ENCODE data around the gene CCN2.
"Not testable (repeated sequence)": the region's sequence is repeated elsewhere in the genome, so short reads cannot be mapped to it uniquely, and the experiment has no call there.

CCN2 gene

DNA sequence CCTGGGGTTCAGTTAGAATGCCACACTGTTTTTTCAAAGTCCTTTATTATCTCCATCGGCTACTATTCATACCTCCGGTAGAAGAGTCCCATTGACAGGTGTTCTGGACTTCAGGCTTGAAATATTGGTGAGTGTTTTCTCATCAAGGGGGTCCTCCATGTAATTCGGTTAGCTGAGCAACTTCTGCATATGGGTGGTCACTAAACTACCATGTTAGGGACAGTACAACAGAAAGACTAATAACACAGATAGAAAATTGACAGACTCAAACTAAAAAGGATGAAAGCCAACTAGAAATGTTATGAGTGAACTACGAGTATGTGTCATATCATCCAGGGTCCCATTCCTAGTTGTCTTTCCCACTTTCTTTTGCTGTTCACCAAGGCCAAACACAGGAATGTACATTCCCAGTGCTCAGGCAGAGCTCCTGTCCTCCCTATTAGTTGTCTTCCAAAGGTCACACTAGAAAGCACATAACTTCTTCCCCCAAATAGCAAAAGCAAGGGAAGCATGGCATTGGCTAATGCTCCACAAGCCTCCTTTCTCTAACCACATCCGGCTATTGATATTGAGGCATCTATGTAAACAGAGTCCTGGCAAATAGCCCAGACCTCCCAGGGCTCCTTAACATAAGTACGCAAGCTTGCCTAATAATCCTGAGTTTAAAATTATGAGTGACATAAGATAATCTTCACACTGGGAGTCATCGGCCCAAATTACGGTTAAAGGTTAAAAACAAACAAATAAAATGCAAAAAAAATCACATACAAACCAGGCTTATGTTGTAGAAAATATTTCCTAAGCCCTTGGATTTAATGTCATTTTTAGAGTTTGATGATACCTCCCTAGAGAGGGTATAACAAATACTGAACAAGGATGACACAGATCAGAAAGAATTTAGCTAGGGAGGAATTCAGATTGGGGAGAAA lies 13.2 kb downstream of the CCN2 start:
- peak; percentile 98 for DNase-seq

DNA sequence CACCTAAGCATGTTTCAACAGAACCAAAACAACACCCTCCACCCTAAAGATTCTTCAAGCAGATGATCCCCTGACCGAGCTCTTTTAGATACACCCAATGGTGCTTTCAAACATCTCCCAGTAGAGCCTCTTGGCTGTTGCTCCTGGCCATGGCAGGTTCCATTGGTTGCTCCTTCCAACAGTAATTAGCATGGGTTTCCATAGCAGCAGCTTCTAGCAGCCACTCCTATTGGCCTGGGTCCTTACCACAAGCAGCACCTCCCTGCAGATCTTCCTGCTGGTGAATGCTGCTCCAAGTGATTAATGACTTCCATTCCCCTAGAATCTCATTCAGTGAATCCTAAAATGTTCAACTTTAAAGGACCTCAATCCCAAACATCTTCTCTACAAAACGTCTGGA lies 13.9 kb downstream of the CCN2 start:
- DNase-seq, result peak; percentile 60

DNA sequence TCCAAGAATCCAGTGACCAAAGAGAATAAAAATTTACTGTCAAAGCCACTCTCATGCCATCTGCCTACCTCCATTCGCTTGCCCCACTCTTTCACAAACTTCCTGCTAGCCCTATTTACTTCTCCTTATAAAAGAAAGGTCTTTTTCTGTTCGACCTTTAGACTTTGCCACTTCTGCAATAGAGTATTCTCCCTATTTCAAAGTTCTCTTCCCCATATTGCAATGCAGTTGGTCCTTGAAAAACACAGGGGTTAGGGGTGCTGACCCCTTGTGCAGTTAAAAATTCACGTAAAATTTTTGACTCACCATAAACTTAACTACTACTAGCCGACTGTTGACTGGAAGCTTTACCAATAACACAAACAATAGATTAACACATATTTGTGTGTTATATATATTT lies 15.0 kb downstream of the CCN2 start:
- no peak for DNase-seq

DNA sequence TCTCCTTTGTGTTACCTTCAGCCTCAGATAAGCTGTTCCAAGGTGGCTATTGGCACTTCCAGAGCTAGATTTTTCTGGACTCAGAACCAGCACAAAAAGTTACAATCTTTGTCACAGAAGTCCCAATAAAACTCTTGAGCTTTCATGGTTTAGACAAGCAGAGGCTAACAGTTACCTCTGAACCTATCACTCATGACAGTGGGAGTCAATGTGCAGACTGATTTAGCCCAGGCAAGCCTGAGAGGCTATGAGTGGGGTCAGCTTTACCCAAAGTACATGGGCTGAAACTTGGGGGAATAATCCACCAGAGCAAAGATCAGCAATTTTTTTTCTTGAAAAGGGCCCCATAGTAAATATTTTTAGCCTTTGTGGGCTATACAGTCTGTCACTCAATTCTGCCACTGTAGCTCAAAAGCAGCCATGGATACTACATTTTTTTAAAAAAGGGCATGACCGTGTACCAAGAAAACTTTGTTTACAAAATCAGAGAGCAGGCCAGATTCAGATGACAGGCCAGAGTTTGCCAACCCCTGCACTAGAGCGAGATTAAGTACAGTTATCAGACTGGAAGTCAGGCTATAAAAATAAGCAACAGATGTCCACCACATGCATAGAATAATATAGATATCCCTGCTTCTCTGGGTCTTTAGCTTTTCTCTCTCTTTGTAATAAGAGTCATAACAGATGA lies 20.0 kb downstream of the CCN2 start:
- no peak for DNase-seq

DNA sequence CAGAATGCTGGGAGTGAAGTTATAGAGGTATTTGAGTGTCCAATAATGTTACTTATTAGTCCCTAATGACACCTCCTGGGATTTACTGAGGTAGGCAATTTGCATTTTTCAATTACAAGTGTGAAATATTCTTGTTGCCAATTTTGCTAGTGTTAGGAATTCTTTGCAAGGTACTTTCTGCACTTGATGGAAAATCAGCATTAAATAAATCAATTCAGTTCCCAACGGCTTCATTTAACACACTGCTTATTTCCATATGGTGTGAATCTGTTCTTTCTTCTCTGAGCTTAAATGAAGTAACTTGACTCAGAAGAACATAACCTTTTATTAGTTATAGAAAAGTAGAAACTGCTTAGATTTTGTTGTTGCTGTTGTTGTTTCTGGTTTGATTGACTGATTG lies 21.2 kb downstream of the CCN2 start:
- no peak for DNase-seq

DNA sequence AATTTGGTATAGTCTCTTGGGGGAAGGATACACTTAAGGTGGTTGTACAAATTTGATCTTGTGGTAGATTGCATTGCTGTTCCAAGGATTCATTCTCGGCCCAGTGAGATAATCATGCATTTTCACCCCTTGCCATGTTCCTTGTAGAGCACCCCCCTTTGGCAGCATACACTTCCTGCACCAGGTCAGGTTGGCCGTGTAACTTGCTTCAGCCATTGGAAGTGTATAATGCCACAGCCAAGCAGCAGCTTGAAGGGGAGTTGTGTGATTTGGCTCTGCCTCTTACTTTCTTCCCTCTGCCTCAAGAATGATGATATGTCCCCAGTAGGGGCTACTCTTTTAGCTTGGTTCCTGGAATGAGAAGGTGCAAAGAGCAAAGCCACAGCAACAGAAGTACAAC lies 21.9 kb downstream of the CCN2 start:
- no peak for DNase-seq

DNA sequence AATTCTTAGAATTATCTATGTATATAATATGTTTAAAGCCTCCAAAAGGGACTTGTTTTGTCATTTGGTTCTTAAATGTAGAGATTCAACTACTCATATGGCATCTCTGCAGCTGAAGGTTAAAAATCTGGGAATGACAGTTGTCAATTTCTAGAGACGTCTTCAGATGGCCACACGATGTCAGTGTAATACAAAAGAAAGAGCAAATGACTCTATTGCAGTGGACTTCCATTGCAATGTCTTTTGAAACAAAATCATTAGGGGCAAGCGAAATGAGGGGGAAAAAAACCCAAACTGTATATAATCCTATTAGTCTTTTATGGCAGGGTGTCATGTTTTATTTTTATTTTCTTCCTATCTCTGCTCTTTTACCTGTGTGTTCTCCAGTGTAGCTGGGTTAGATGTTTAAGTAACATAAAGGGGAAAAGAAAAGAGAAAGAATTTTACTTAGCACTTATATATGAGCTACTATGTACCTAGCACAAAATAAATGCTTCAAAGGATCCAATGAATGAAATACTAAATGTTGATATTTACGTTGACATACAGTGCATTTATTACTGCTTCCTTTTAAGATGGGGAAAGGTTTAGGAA lies 26.2 kb downstream of the CCN2 start:
- peak; percentile 70 for DNase-seq

DNA sequence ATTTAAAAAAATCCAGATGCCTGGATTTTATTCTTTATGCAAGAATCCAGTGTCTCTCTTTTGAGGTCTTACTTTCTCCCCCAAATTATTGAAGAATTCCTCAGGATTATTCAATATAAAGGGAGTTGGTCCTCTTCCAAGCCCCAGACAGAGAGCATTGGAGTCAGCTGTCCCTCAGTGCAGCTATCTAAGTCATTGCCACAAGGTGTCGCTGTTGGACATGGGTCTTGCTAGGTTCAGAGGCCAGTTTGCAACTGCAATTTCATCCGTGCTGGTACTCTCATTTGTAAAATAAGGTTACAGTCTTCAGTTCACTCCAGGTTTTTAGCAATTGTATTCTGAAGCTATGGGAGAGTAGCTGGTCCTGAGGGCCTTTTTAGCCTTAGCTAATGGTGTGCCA lies 27.8 kb downstream of the CCN2 start:
- peak; percentile 56 for DNase-seq

DNA sequence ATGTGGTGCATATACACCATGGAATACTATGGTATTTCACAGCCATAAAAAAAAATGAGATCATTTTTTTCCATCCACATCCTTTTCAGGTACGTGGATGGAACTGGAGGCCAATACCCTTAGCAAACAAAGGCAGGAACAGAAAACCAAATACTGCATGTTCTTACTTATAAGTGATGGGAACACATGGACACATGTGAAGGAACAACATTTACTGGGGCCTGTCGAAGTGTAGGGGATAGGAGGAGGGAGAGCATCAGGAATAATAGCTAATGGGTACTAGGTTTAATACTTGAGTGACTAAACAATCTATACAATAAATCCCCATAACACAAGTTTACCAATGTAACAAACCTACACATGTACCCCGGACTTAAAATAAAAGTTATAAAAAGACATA lies 30.5 kb downstream of the CCN2 start:
- DNase-seq, result no peak

DNA sequence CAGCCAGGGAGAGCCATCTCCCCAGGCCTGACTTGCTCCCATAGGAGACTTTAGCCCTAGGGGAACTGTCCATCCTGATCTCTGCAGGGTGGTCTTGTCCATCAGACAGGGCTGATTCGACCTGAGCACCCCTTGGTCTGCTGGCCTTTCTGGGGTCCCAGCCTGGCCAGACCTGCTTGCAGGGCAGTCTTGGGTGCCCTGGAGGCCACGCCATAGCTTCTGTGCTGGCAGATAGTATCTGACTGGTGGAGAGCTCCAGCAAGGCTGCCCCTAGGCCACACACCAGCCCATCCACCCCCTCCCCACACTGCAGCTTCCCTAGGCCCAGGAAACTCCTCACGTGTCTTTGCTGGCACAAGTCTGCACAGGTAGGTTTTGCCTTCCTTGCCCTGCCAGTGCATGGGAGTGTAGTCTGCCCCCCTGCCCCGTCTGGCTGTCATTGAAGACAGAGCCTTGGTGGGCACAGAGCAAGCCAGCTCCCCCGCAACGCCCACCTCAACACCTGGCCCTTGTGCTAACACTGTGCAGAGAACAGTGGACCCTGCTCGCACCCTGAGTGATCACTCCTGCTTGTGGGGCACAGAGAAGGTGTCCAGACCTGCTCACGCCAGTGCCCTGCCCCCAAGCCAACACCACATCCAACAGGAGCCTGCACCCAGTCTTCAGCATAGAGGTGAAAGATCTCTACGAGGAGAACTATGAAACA lies 32.4 kb downstream of the CCN2 start:
- DNase-seq, result no peak

DNA sequence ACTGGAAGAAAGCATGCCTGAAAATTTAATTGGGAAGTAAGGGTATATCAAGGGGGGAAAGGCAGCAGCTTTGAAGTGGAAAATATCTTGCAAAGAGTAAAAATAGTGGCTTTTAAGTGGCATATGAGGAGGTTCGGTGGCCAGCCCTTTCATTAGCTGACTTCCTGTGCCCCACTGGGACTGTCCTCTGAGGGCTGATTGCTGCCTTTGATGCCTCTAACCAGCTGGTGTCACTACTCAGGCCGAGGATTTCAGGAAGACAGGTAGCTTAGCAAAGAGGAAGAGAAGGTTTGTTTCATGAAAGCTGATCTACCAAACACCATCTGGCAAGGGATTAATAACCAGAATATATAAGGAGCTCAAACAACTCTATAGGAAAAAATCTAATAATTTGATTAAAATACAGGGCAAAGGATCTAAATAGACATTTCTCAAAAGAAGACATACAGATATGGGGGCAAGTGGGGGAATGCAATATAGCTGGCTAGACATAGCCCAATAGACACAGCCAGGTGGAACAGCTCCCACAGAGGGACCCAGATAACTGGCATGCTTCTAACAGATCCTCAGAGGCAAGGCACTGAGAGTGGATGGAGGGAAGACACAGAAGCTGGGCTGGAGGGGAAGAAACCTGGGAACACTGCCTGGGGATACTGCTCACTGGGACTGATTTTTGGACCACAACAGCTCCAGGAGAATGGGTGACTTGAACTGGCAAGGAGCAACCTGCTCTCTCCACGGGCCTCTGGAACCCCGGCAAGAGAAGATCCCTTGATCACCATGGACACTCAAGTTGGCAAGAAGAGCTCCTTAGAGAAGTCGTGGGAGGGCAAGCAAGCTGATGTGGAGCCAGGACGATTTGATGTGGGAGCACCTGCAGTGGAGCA lies 33.2 kb downstream of the CCN2 start:
- peak; percentile 49 for DNase-seq

DNA sequence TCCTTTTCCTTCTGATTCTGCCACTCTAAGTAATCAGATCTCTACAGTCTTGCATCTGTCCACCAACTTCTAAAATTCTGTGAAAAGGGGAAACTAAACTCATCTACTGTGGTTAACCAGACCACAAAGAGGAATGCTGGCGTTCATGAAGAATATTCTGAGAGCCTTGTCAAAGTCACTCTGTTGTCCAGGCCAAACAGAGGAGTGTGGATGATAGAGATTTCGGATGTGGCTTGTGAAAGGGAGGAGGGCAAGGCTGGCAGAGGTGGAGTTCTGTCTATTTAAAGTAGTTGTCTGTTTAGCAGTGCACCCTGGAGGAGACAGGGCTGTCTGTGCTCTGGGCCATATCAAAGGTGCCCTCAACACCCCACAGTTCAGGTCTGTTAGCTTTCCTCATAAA lies 33.9 kb downstream of the CCN2 start:
- DNase-seq, result no peak

DNA sequence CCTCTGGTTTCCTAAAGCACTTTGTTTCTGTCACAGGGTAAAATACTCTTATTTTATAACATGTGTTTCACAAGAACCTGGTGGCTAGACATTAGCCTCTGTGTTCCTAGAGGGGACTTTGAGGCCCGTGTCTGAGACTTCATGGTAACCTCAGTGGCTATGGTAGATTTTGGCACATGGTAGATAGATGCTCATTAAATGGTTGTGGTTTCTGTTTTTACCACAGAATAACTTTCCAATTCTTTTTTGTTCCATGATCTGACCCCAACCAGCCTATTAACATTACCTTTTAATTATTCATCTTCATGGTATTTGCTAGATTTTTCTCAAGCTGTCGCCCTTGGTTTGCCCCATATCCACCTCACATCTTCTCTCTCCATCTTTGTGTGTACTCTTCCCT lies 34.3 kb downstream of the CCN2 start:
- no peak for DNase-seq

DNA sequence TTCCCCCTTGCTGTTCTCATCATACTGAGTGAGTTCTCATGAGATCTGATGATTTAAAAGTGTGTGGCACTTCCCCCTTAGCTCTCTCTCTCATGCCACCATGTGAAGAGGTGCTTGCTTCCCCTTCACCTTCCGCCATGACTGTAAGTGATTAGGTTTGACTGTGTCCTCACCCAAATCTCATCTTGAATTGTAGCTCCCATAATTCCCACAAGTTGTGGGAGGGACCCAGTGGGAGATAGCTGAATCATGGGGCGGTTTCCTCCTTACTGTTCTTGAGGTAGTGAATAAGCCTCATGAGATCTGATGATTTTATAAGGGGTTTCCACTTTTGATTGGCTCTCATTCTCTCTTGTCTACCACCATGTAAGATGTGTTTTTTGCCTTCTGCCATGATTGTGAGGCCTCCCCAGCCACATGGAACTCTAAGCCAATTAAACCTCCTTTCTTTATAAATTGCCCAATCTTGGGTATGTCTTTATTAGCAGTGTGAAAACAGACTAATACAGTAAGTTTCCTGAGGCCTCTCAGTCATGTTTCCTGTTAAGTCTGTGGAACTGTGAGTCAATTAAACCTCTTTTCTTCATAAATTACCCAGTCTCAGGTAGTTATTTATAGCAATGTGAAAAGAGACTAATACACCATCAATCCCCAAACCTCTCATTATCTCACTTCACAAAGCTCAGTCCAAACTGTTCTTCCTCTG lies 34.9 kb downstream of the CCN2 start:
- DNase-seq, result not testable (repeated sequence)

DNA sequence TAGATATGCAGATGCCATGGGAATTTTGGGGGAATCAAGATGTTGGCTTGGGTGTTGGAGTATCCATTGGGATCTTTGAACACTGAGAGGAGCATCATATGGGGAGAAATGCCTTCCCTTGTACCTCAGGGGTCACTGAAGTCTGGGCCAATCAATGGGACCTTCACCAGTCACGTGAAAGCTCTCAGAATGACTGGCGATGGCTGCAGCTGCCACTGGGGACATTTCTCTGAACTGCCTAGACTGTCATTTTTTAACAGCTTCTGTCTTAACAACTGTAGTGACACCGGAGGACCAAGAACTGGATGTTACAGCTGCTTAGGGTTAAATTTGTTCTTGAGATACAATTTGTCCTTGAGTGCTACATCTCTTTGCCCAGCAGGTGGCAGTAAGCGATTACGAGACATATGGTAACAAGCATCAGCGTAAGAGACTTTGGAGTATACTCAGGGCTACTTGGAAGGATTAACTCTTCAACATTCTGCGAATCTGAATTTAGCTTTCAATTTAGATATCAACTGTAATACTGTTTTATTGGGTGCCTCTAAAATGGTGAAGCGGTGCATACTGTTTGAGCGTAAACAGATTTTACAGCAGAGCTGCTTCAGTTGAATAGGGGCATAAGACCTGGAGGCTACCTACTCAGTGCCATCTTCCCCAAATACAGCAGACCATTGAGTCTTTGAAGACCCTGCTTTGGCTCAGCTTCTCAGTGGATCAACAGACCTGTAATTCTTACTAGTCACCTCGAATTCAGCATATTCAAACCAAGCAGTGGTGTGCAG lies 36.0 kb downstream of the CCN2 start:
- DNase-seq, result peak; percentile 85

DNA sequence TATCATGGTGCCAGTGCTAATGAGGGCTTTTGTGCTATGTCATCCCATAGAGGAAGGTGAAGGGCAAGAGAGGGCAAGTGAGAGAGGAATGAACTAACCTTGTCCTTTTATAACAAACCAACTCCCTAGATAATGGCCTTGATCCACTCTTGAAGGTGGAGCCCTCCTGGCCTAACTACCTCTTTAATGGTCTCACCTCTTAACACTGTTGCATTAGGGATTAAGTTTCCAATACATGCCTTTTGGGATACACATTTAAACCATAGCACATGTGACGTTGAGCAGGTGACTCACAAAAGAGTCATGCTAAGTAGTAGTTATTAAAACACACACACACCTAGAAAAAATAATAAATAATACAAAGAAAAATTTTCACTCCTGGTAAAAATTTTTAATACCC lies 36.9 kb downstream of the CCN2 start:
- no peak for DNase-seq

DNA sequence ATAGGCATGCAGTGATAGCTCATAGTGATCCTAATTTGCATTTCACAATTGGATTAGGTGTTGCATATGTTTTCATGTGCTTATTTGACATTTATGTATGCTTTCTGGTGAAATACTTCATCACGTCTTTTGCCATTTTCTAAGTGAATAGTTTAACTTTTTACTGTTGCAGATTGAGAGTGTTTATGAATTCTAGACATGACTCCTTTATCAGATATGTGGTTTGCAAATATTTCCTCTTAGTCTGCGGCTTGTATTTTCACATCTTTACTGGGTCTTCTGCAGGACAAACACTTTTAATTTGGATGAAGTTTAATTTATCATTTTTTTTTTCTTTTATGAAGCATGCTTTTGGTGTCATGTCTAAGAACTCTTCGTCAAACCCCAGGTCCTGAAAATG lies 39.2 kb downstream of the CCN2 start:
- DNase-seq, result no peak

DNA sequence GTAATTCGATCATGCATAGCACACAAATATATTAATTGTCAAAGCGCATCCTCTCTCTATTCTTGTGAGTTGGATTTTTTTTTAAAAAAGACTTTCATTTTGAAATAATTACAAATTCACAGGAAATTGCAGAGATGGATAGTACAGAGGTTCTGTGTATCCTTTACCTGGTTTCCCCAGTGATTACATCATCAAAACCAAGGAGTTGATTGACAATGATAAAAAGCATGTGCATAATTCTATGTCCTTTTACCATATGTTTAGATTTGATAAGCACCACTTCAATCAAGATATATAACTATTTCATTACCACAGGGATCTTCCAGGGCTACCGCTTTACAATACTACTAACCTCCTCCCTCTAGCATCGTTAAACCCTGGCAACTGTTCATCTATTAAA lies 40.2 kb downstream of the CCN2 start:
- DNase-seq, result peak; percentile 42

DNA sequence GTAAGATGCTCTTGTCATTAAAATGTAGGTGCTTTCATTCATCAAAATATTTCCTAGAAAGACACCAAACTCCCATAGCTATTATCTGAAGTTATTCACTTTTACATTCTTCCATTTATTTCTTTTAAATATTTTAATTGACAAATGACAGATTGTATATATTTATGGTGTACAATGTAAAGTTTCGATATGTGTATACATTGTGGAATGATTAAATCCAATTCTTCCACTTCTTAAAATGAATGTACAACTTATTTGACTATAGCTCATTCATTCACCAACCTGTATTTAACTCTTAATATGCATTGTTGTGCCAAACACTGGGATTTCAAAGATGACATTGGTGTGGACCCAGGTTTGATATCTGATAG lies 41.0 kb downstream of the CCN2 start:
- no peak for DNase-seq

DNA sequence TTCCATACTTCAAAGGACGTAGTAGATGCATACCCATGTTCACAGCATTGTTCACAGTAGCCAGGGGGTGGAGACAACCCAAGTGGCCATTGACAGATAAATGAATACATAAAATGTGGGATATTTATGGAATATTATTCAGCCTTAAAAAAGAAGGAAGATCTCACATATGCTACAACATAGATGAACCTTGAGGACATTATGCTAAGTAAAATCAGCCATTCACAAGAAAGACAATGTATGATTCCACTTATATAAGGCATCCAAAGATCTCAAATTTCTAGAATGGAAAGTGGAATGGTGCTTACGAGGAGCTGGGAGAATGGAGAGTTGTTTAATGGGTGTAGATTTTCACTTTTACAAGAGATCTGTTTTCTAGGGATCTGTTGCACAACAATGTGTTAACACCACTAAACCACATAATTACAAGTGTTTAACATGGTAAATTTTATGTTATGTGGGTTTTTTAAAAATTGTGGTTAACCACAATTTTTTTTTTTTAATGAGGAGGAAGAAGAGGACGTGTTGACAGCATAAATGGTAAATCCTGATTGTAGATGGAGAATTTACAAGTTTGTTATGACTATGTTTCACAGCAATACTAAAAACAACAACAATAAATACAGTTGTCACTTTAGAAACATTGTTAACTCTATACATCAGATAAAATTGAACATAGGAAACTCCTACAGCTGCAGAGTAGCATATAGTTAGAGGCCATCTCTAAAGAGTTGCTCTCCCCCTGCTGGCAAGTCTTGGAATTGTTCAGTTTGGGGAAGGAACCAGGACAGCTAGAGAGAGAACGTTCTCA lies 41.6 kb downstream of the CCN2 start:
- DNase-seq, result peak; percentile 85

All from NCI-H146 (cell line).